Retinal pigment epithelial cell (primary cell): ENCODE data around the gene STT3B.

ENCODE experiments used
- DNase-seq: peaks from one replicate; pipeline ENCODE4 v3.0.0-alpha.2; 2010; ENCODE audit warnings: low read depth
- H3K4me3 ChIP-seq: 2 replicates; pipeline ENCODE4 v1.5.1; 2011; ENCODE audit warnings: mild to moderate bottlenecking, low read length, control low read depth, moderate library complexity
- CTCF ChIP-seq: conservative IDR thresholded peaks from 2 replicates; pipeline ENCODE4 v1.5.1; 2011; ENCODE audit warnings: low read depth, low read length, control low read depth, inconsistent platforms

STT3B gene

GRCh38 chr3:31670722-31671121 lies 138.0 kb downstream of the STT3B start:
- TF ChIP-seq CTCF: no peak
- DNase-seq: no peak
- no peak overlapping the region for H3K4me3 ChIP-seq

DNA sequence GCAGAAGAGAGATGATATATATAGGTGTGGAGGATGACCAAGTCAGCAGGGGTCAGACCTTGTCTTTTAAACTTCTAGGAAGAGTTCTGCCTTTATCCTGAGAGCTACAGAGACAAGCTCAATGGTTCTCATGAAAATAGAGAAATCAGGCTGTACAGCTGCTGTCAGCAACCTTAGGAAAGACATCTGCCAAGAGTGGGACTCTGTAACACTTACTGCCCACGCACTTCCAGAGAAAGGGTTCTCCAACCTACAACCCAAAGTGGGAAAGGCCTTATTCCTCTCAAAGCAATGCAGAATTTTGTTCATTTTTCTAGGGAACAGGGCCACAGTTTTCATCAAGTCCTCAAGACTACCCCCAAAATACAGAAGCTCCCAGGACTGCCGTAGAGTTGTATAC lies 138.7 kb downstream of the STT3B start:
- no peak for DNase-seq
- no peak for TF ChIP-seq CTCF
- H3K4me3 ChIP-seq: no peak overlapping the region

DNA sequence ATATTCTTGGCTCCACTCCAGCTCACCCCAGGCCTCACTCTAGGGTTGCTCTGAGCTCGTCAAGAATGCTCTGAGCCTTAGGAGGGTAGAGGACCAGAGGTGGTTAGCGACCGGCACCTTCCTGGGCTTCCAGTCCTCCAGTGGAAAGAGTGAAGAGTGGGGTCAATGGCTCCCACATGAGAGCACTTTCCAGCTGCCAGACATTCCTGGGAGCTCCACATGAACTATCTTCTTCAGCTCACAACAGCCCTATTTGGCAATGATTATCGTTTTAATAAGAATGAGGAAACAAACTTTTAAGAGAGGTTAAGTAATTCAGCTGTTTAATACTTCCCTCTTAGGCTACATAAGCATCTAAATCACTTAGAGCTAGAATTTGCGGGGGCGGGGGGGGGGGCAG lies 139.3 kb downstream of the STT3B start:
- DNase-seq: peak; percentile 2
- H3K4me3 ChIP-seq: no peak overlapping the region
- TF ChIP-seq CTCF: no peak

DNA sequence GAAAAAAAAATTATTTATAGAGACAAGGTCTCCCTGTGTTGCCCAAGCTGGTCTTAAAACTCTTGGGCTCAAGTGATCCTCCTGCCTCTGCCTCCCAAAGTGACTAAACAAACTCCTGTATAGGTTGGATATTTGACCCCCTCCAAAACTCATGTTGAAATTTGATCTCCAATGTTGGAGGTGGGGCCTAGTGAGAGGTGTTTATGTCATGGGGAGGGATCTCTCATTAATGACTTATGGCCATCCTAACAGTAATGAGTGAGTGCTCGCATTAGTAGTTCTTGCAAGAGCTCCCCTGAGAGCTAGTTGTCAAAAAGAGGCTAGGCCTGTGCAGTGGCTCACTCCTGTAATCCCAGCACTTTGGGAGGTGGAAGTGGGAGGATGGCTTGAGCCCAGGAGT lies 141.2 kb downstream of the STT3B start:
- H3K4me3 ChIP-seq: no peak overlapping the region
- no peak for DNase-seq
- TF ChIP-seq CTCF: no peak

DNA sequence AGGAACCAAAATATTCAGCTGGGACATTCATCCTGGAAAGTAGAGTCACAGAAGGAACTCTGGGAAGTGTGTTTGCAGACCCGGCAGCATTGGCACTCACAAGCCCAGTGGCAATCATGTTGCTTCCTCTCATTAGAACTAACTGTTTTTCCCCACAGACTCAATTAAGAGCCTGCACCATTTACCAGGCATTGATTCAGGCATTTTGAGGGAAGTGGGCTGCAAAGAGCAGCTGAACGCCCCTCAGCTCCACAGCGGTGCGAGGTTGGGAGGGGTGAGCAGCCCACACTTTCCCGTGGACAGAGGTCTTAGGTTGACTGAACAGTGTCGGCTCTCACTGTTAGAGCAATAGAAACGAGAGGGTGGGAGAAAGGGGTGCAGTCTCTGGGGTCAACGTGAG lies 143.8 kb downstream of the STT3B start:
- TF ChIP-seq CTCF: no peak
- DNase-seq: no peak
- no peak overlapping the region for H3K4me3 ChIP-seq

DNA sequence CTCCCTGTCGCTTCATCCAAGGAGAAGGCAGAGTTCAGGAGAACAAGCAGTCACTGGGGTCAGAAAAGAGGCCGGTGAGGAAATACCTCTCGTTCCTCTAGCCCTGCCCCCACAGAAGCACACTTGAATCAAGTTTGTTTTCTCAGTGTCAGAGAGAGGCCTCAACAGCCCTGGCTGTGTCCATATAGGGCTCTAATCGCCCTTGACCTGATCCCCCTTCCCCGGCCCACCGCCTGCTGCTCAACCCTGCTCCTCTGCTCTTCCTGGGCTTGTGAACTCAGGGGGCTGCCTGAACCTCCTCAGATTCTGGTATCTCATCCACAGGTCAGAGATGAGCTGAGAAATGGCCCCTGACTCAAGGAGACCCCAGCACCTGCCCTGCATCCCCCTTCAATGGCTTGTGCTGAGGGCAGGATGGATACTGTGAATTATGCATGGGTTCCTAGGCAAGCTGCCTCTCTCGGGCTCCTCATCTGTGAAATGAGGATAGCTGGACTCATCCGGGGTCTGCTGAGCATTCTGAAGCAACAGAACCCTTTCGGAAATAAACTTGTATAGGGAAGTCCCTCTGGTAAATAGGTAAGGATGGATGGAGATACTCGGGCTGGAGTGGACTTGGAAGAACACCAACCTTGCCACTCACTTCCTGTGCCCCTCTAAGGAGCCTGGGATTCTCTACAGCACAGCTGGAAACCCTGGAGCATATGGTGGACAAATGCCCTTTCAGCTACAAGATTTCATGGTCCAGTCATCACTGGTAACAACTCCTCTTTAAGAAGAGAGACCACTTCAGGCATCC lies 147.5 kb downstream of the STT3B start:
- no peak overlapping the region for H3K4me3 ChIP-seq
- no peak for DNase-seq
- no peak for TF ChIP-seq CTCF
